Epidermal melanocyte (primary cell): ENCODE data around the gene IRF5.
"Not testable (repeated sequence)": the region's sequence is repeated elsewhere in the genome, so short reads cannot be mapped to it uniquely, and the experiment has no call there.

ENCODE experiments used
- DNase-seq: peaks from one replicate; pipeline ENCODE4 v3.0.0; 2011; ENCODE audit warnings: low spot score; ENCODE audit not compliant: insufficient read length

The IRF5 gene

DNA sequence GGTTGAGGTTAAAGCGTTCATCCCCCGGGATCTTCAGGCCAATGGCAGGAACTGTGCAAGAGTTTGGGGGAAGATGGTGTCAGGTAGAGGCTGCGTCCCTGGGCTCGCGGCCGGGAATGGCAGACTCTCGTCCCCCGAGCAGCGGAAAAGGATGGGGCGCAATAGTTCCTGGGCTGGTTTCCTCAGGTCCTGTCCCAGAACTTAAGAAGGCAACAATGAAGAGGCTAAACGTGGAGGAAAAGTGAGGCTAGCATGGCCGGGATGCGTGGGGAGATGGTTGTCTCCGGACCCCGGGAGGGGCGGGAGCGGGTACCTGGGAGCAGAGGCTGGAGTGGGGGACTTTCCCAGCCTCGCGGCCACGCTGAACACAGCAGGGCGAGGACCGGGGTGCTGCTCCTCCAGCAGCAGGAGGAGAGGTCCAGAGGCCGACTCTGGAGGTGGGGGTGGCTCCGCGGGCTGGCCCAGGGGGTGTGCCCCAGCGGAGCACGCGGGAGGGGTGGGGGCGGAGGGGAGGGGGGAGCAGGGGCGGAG lies 882 bp downstream of the IRF5 start:
- DNase-seq, result no peak

DNA sequence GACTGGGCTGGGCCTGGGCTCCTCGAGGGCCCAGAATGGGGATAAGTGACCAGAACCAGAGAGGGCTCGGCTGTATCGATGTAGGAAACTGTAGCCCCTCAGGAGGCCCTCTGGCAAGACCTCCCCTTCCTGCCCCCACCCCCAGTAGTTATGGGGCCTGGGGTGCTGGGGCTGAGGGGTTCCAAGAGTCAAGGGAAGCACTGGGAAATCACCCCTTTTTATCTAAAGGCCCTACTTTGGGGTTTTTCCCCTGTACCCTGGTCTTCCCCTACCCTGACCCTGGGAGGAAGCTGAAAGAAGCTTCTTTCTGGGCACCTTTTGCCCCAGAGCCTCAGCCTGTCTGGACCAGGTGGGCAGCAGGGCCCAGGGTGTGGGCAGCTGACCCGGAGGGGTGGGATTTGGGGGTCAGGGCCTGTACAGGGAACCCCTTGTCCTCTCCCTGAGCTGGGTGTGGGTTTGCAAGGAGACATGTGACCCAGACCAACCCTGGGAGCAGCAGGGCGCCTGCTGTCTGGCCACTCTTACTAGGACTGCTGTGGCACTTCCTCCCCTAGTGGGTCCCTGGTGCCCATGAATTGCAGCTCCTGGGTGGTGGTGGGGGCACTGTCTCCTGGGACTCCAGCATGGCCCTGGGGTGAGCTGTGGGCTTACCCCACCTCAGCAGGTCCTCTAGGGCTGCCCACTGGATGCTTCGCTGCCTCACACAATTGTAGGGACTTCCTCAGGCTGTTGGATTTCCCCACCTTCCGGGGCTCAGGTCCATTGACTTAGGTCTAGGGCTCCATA lies 1.5 kb downstream of the IRF5 start:
- no peak for DNase-seq

DNA sequence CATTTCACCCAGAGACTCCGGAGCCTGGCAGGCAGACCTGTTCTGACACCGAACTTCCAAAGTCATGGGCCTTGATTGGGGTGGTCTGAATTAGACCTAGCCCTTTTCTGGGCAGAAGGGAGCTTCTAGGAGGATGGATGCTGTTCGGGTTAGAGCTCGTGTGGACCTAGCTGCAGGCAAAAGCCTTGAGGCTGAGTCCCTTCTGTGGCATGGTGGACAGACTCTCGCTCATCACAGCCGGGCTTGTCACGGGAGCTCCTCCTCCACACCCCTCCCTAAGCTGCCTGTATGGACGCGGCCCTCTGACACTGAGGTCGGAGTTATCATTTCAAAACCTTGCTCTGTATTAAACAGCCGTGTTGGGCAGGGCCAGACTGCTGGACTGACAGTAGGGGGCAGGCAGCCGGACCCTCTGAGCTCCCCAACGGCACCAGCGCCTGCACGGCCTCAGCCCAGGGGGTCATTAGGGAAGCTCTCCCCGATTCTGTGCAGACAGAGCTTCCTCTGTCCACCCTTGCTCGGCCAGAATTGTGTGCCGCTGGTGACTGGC lies 2.2 kb downstream of the IRF5 start:
- DNase-seq, result no peak

DNA sequence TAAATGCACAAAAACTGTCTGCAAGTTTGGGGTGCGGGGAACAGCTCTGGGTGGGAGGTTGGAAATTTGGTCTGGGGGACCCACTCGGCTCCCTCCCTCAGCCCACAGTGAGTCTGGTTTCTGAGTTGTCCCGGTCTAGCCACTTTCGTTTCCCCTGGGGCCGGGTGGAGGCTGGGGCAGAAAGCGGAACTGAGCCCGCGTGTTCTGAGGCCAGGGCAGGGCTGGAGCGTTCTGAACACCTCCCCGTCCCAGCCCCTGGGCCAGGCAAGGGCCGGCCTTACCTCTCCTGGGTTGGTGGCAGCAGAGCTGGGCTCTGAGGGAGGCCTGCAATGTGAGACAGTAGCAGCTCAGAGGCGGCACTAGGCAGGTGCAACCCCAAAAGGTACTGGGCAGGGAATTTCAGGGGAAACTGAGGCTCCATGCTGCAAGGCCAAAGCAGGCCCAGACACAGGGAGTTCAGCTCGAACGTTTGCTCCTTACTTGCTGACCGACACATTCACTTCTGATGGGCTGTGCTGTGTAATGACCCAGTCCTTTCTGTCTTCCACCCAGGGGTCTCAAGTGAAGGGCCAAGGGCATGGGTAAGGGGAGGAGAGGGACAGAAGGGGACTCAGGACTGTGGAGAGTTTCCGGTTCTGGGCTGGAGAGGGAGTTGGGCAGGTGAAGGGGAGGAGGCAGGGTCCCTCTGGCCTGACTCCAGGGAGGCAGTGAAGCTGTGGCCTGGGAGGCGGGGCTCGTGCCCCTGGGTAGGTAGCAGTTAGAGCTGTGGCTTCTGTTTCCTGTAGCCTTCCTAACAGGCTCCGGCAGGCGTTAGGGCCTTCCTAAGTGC lies 3.0 kb downstream of the IRF5 start:
- DNase-seq, result no peak

DNA sequence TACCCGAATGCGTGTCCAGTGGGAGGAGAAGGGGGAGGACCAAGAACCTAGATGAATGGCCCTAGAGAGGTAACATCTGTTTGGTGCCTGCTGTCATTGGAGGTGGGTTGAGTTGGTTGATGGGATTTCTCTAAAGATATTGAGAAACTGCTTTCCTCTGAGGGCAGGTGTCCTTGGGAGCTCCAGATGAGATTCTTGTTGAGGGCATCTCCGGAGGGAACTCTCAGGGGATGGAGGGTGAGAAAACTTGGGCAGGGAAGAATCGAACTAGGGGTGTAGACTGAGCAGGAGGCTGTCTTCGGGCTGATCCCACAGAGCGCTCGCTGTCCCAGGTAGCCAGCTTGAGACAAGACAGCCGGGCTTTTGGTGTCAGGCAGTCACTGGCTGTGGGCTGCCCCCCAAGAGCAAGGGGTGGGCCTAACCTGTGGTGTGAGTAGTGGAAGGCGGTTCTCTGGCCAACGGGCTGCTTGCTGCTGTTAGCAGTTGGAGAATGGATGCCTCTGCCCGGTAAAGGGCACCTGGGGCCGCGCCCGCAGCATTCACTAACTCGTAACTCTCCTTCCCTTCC lies 3.7 kb downstream of the IRF5 start:
- no peak for DNase-seq

DNA sequence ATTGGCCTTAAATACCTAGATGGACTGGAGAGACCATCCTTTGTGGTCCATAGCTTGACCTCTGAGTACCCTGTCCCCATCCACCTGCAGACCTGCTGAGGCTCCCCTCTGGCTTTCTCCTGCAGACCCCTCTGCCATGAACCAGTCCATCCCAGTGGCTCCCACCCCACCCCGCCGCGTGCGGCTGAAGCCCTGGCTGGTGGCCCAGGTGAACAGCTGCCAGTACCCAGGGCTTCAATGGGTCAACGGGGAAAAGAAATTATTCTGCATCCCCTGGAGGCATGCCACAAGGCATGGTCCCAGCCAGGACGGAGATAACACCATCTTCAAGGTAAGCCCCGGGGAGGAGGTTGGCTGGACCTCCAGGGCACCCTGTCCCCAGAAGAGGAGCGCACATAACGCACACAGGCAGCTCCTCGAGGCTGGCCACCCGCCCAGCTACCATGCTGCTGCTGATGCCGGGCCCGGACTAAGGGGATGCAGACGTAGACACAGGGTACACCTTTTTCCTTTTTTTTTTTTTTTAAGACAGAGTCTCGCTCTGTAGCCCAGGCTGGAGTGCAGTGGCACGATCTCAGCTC lies 4.3 kb downstream of the IRF5 start:
- no peak for DNase-seq

DNA sequence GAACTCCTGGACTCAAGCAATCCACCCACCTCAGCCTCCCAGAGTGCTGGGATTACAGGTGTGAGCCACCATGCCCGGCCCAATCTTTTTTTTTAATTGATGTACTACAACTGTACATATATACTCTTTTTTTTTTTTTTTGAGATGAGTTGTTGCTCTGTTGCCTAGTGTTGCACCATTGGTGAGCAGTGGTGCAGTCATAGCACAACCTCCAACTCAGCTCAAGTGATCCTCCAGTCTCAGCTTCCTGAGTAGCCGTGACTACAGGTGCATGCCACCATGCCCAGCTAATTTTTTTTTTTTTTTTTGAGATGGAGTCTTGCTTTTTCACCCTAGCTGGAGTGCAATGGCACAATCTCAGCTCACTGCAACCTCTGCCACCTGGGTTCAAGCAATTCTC lies 5.5 kb downstream of the IRF5 start:
- DNase-seq, result not testable (repeated sequence)

DNA sequence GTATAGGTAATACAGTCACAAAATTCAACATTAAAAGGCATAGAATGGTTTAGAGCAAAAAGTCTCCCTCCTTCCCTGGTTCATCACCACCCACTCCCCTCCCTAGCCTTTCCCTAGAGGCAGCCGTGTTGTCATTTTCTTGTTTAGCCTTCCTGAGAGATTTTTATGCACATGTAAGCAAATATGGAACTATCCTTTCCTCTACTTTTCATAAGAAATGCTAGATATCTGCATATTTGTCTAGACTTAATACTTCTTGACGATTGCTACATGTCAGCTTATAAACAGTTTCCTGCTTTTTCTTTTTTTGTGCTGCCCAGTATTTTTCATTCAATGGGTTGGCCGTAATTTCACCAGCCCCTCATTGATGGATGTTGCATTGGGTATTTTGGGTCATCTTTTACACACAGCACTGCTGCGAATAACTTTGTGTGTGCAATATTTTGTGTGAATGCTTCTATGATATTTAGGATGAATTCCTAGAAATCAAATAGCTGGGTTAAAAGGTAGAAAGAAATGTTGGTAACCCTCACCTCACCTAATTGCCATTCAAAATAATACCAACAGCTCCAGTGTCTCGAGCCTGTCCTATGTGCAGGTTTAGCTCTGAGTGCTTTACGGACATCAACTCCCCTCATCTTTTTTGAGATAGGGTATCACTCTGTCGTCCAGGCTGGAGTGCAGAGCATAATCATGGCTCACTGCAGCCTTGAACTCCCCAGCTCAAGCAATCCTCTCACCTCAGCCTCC lies 6.9 kb downstream of the IRF5 start:
- DNase-seq, result no peak

DNA sequence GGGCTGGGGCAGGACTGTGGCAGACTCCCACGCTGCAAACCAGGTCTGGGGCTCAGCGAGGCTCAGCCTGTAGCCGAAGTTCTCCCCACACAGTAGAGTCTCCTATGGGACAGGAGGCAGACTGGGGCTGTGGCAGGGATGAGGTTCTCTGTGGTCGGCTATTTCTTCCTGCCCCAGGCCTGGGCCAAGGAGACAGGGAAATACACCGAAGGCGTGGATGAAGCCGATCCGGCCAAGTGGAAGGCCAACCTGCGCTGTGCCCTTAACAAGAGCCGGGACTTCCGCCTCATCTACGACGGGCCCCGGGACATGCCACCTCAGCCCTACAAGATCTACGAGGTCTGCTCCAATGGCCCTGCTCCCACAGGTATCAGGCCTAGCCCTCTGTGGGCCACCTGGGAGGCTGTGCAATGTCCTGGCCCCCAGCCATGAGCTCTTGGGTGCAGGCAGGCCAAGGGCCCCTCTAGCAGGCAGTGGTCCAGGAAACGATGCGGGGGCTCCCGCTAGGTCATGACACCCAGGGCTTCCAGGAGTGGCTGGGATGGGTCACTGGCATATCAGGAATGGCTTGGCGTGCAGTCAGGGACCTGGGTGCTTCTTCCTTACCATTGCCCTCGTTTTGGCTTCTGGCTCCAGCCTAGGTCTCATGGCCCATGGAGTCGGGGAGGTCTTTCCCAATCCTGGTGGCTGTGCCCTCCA lies 8.1 kb downstream of the IRF5 start:
- DNase-seq, result no peak

DNA sequence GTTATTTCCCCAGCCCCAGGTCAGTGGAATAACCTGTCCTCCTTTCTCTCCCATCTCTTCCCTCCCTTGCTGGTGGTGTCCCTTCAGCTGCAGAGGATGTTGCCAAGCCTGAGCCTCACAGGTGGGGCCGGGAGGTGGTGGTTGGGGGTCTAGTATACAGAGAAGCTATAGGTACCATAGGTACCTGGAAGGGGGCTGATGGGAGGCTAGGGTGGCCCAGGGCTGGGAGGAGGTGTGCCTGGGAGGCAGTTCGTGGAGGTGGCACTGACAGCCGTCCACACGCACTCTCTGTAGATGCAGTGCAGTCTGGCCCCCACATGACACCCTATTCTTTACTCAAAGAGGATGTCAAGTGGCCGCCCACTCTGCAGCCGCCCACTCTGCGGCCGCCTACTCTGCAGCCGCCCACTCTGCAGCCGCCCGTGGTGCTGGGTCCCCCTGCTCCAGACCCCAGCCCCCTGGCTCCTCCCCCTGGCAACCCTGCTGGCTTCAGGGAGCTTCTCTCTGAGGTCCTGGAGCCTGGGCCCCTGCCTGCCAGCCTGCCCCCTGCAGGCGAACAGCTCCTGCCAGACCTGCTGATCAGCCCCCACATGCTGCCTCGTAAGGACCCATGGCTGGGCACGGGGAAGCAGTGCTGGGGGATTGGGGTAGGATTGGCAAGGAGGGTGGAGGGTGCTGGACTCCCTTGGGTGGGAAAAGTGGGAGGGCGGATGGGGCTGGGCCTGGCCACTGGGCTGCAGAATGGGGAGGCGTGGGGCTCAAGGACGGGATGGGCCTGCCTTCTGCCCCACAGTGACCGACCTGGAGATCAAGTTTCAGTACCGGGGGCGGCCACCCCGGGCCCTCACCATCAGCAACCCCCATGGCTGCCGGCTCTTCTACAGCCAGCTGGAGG lies 9.5 kb downstream of the IRF5 start:
- DNase-seq, result no peak

DNA sequence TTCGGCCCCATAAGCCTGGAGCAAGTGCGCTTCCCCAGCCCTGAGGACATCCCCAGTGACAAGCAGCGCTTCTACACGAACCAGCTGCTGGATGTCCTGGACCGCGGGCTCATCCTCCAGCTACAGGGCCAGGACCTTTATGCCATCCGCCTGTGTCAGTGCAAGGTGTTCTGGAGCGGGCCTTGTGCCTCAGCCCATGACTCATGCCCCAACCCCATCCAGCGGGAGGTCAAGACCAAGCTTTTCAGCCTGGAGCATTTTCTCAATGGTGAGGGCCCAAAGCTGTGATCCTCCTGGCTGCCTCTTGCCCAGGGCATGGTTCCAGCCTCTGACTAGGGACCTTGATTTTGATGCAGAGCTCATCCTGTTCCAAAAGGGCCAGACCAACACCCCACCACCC lies 10.1 kb downstream of the IRF5 start:
- no peak for DNase-seq

DNA sequence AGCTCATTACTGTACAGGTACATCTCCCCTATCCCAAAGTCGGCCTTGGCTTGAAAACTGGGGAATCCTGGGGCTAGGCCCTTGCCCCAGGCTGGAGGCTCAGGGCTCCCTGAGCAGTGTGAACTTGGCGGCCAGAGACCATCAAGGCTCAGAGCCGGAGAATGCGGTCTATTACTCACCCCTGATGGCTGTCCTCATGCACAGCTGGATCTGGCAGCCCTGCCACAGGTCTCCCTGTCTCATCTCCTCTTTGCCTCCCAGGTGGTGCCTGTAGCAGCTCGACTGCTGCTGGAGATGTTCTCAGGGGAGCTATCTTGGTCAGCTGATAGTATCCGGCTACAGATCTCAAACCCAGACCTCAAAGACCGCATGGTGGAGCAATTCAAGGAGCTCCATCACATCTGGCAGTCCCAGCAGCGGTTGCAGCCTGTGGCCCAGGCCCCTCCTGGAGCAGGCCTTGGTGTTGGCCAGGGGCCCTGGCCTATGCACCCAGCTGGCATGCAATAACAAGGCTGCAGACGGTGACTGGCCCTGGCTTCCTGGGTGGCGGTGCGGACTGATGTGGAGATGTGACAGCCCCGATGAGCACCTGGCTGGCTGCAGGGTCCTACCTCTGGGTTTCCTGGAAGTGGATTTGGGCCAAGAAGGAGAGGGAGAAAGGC lies 10.7 kb downstream of the IRF5 start:
- no peak for DNase-seq

DNA sequence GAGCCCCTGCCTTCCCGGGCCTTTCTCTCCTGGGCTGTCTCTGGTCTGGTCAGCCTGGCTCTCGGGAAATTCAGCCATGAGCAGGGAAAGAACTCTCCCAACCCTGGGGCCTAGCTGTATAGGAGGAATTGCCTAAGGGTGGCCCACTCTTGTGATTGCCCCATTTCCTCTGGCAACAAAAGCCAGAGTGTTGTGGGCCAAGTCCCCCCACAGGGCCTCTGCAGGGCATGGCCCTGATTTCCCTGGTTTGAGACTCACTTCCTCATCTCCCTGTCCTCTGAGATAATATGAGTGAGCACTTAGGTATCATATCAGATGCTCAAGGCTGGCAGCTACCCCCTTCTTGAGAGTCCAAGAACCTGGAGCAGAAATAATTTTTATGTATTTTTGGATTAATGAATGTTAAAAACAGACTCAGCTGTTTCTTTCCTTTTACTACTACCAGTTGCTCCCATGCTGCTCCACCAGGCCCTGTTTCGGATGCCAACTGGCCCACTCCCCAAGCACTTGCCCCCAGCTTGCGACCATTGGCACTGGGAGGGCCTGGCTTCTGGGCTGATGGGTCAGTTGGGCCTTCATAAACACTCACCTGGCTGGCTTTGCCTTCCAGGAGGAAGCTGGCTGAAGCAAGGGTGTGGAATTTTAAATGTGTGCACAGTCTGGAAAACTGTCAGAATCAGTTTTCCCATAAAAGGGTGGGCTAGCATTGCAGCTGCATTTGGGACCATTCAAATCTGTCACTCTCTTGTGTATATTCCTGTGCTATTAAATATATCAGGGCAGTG lies 11.4 kb downstream of the IRF5 start:
- DNase-seq, result no peak

DNA sequence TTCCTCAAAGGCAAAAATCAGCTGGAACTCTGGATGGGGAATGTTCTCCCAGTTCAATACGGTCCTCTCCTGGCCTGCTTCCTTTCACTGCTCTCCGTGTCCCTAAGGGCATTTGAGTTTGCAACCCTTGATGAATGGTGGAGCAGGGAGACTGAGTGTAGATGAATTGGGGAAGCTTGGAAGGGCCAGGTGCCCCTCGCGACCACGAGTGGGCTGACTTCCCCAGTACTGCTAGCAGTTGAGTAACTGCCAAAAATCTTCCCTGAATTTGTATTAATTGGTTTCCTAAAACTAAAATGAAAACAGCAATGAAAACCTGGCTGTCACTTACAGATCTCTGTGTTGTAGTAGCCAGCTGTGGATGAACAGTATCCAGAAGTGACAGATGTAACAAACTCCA lies 13.6 kb downstream of the IRF5 start:
- DNase-seq, result no peak

DNA sequence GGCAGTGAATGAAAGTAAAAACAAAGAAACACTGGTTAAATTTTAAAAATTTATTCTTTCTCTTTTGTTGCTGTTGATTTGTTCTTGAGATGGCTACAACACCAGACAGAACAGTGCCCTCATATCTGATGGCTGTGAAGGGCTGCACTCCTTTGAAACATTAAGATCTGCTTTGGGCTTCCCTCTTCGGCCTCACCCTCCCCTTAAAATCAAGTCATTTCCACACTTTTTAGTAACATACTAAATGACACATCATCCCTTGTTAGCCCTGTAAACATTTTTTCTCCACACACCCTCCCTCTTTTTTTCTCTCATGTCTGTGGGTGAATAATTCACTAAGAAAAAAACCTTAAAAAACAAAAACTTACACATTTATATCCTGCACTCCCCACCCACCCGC lies 16.4 kb downstream of the IRF5 start:
- DNase-seq, result no peak

DNA sequence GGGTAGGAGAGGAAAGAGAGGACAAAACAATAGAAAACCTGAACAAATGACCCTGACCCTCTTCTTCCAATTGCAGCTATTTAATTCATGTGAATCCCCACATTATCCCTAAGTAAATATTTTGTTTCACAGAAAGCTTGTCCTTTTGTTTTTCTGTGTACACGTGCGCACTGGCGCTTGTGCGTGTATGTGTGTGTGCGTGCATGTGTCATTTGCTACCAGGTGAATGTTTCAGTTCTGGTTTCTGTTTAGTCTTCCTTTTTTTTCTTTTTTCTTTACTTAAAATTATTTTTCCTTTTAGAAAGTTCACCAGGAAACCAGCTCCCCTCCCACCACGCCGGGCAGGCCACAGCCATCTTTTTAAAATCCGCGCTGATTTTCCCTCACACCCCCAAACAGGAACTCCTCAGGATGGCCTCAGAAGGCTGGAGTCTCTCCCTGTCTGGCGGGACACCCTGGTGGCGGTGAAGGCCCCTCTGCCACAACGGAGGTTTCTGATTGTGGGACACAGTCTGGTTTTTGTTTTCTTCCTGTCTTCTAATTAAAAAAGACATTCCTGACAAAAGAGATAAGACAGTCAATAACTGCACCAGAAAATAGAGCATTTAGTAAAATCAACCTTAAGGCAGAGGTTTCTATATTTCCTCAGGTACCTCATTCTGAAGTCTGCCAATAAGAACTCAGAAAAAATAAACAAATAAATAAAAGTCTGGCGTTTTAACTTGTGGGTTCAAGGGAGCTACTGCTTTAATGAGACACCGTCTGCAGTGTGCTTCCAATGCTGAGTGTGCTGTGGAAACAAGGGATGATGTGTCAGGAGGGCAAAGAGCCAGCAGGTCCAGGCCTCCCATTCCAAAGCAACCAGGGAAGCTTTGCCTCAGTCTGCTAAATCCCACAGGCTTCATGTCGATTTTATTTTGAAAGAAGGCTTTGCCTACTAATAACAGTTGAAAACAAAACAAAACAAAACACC lies 17.4 kb downstream of the IRF5 start:
- no peak for DNase-seq

DNA sequence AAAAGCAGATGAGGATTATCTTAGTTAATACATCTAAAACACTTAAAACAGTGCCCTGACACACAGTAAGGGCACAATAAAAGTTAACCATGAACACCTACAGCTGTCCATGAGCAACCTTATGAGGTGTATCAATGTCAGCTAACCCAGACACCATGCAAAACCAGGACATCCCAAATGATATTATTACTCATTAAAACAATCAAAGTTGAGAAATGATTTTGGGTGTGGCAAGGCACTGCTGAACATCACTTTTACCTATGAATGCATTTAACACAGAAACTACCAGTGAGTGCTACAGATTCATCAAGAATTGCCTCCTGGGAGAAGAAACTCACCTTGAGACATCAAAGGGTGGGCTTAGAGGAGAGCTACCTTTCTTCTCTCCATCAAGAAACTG lies 18.3 kb downstream of the IRF5 start:
- no peak for DNase-seq
